GM21737 (cell line): Measurements from ENCODE around the gene OSBPL2.

Experiments used
- ATAC-seq: cut with Tn5 transposase; IDR thresholded peaks from one replicate; pipeline ENCODE4 v1.9.1; 2021; ENCODE audit warnings: mild to moderate bottlenecking, moderate library complexity; ENCODE audit not compliant: unreplicated experiment

Gene OSBPL2

DNA sequence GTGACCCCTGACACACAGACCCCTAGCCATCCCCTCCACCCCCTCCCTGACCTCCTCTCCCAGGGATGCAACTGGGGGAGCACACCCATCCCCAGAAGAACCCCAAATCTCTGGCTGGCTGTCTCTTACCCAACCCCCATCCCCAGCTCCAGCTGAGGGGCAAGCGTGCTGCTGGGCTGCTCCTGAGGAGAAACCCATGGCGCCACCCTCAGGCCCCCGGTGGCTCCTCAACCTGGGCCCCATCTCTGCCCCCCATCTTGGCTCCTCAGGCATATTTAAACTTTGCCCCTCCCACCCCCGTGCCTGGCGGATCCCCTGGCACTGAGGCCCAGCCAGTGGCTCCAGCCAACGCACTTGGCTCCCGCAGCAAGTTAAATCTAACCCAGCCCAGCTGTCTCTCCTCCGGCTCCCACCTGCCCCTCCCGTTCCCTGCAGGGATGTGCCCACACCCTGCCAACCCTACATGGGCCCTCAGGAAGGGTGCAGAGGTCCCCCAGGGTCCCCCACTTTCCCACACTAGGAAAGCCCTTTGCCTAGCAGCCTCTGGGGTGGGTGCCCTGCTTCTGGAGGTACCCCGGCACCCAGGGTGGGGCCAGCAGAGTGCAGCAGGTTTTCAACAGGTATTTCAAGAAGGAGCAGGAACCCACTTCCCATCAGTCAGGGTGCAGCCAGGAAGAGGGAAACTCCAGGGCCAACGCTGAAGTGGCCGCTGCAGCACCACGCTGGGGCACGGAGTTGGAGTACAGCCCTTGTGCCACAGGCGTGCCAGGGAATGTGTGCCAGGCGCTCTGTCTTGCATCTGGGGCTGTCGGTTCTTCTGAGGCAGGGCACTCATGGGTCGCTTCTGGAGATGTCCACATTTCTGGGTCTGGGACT is 5.3 kb upstream of the OSBPL2 start:
- ATAC-seq = no peak

- no peak for ATAC-seq
These were observed 4.6 kb upstream of the OSBPL2 start for GRCh38 chr20:62233684-62234083.

GRCh38 chr20:62234339-62234738 is 4.0 kb upstream of the OSBPL2 start:
- ATAC-seq = no peak

DNA sequence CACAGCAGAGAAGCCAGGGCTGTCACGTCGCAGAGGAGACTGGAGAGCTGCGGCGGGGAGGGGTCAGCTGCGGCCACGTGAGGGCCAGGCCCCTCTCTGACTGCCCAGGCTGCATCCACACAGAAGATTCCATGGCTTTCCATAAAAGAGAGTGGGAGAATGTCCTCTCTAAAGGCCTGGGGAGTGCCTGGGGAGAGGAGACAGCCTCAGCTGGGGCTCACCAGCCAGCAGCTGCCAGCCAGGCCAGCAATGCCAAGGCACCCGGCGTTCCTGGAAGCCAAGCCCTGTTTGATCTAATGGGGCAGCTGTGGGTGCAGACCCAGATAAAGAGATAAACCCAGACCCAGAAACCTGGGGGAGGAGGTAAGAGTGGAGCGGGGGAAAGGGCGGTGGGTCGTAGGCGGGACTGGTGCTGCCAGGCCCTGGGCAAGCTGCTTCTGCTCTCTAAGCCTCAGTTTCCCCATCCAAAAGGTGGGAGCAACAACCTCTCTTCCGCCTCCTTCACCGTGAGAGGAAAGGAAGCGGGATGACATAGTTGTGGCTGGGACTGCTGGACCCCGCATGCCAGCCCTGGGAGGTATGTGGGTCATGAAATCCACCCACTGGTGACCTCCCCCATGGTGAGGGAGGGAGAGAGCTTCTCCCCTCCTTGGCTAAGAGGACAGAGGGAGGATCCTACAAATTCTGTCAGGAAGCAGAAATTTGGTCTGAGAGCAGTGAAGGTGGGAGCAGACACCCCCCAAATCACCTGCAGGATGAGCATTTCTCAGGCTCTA is 3.1 kb upstream of the OSBPL2 start:
- ATAC-seq = no peak

GRCh38 chr20:62235777-62236157 is 2.6 kb upstream of the OSBPL2 start:
- no peak for ATAC-seq

DNA sequence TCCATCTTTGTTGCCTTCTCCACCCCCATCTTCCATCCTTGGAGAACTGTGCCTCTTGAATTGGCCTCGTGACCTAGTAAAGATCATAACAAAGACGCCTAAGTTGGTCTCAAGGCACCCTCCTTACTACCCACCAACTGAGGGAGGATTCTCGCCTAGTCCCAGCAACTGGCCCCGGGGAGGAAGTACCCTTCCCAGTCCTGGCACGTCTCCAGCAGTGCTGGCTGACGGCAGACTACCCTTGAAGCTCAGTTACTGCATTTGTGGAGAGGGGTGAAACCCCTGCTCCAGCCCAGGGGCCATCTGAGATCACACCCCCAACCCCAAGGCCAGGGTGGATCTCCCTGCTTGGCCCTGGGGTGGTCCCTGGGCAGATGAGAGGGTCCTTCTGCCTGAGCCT is 2.1 kb upstream of the OSBPL2 start:
- ATAC-seq = no peak

DNA sequence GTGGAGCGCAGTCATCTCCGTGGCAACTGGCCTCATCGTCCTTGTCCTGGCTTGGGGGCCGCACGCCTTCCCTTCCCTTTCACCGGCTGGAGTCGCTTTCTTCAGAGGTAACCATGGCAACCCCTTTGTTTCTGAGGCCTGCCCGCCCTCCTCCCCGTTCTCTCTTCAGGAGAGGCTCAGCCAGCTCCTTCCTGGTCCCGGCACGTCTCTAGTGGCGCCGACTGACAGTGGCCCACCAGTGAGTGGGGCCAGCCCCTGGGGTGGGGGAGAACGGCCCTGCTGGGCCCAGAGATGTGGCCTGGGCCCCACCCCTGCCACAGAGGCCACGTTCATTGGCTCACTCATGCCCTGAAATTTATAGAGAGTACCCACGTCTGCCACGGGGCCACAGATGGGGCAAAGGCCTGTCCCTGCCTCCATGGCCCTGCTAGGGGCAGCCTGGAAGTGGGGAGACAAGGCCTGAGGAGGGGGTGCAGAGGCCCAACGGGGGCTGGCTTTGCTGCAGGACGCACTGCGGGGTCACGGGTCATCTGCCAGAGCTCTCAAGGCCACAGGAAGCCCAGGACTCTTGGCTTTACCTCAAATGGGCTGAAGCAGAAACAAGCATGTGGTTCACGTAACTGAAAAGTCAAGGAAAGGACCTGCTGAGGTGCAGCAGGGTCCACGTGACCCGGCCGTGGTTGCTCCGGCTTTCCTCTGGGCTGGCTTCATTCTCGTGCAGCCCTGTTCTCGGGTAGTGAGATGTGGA is 1.4 kb upstream of the OSBPL2 start:
- no peak for ATAC-seq

GRCh38 chr20:62237514-62237800 is 864 bp upstream of the OSBPL2 start:
- ATAC-seq = no peak

GRCh38 chr20:62238569-62239277 is 402 bp downstream of the OSBPL2 start:
- ATAC-seq = peak; percentile 11

DNA sequence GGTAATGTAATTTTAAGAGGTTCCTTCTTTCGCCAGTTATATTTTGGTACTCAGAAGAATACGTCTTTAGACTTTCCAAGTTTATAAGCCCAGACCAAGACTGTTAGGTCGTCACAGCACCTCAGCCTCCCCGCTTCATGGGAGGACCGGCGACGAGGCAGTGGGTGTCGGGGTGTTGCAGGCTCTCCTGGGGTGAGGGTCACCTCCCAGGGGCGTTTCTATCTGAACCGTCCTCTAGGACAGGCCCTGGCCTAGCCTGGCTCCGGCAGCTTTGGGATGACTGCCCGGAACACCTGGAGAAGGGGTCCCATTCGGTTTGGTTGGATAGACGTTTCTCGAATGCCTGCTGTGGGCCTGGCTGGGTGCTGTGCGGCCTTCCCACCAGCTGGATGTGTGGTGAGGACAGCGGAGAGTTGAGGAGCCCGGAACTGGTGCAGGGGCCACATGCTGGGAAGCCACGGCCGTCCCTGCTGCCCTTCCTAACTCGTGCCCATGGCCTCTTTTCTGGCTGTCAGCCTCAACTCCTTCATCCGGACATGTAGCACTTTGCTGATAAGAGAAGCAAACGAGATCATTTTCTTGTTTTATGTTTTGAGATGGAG is 1.1 kb downstream of the OSBPL2 start:
- no peak for ATAC-seq

- ATAC-seq = no peak
These were observed 1.8 kb downstream of the OSBPL2 start for GRCh38 chr20:62240020-62240685.

- ATAC-seq = no peak
These were observed 3.2 kb downstream of the OSBPL2 start for GRCh38 chr20:62241506-62241905.

DNA sequence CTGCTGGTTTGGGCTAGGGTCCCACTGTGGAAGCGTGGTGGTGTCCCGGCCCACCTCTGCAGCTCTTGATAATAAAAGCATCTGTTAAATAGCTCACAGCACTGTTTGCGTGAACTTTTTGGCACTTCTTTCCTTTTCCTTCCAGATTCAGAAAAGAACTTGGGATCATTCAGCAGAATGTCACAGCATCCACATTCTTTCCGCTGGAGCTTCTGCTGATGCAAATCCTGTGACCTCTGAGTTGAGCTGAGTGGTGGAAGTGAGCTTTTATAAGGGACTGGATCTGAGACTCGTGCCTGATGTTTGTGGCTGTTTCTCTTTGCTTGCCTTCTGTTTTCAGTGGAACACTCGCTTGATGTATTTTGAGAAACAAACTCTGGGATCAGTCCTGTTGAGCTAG is 3.9 kb downstream of the OSBPL2 start:
- no peak for ATAC-seq

DNA sequence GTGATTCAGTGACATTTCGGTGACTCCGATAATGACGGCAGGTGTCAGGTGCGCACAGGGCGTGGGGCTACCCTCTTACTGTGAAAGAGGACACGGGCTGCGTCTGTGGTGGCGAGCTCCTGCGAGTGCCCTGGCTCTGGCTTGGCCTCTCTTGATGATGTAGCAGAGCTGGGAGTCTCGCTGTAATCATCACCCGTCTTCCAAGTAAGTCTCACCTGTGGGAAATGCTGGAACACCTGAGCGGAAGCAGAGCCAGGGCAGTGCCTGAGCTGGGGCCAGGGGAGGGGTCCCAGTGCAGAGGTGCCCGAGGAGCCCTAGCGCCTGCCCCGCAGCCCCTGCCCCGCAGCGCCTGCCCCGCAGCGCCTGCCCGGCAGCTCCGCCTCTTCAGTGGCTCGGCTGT is 4.8 kb downstream of the OSBPL2 start:
- no peak for ATAC-seq

DNA sequence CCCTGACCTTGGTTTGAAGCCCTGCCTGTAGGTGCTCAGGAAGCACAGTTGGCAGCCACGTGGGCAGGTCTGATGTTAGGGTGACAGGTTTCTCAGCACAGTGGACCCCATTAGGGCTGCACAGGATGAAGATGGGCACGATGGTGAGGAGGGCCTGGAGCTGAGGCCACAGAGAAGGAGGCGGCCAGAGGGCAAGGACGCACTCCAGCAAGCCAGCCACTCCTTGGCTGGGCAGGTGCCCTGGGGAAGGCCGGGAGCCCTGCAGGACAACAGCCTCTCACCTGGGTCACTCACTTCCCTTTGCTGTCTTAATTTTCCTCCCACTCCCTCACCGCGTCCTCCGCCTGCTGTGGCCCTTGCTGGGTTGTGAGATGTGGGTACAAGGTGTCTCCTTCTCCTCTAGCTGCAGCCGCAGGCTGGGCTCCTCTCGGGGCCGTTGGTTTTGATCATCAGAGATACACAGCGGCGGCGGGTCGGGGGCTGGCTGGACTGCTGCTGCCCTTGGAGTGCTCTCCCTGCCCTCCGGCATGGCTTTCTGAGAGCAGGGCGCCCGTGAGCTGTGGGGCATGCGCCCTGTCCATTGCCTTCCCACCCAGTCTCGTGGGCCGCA is 5.7 kb downstream of the OSBPL2 start:
- no peak for ATAC-seq

DNA sequence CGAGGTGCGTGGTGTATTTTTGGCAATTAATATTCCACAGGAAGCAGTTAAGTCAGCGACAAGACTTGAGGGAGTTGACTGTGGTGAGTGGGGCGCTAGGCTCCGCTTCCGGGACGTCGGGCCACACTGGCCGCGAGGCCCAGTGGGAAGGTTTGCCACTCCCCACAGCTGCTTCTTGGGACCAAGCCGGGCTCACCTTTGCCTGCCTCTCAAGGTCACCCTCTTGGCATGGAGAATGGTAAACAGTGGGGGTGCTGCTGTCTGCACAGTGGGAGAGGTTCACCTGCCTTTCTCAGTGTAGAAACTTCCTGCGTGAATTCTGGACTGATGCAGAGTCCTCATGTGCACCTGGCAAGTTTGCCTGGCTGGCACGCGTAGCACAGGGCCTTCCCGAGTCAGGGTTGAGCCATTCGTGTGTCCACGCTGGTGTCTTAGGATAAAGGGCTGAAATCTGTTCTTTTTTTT is 6.4 kb downstream of the OSBPL2 start:
- no peak for ATAC-seq

DNA sequence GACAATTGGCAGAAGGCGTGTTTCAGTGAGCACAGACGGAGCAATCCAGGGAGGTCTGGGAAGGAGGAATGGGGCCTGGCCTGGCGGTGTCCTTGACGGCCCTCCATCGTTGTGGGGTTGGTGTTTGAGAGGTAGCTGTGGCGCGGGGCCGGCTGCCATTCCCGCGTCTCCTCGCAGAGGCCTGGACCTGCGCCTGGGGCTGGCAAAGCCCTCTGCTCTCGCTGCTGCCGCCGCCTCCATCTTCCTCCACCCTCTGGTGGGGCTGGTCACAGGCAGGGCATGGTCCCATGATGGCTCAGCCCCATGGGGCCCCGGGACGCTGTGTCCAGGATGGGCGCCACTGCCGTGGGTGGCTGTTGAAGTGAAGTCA is 7.6 kb downstream of the OSBPL2 start:
- no peak for ATAC-seq

DNA sequence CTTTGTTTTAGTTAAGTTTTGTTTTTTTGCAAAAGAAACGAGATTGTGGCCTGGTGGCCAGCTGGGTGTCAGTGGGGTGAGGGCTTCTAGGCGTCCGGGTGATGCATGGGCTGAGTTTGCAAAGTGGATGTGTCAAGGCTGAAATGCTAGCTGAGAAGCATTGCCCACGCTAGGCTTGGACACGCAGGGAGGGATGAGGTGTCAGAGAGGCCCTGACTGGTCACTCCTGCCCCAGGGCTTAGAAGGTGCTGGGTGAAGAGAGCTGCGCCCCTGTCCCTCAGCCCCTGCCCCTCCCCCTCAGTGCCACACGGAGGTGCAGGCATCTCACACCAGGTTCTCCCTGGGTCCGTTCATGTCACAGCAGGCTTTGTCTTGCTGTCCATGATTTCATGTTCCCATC is 8.1 kb downstream of the OSBPL2 start:
- ATAC-seq = no peak

GRCh38 chr20:62246872-62247652 is 8.7 kb downstream of the OSBPL2 start:
- no peak for ATAC-seq
